ENCODE measurements around the gene DCC. TPM values are rescaled to one million over a fixed set of nuclear protein-coding genes. Genes with fewer than 3 reads are reported as not detected.

The DCC gene
- total and polyA plus RNA-seq, 9 of the 15 experiments (the other 6 are each of a cell fraction or from before 2014, with no cell fraction given): not detected

- no peaks in the 10 kb centered on the region for H3K27me3 ChIP-seq (ENCODE audit: control insufficient read depth in 2 of 2, insufficient read depth in 2 of 2, low read length in 2 of 2)
- DNase-seq (ENCODE audit: extremely low read depth in 1 of 4, low spot score in 3 of 4) (no peak), ATAC-seq (no peak), FAIRE-seq (no peak)
- no peak overlapping the region for H2AFZ ChIP-seq (ENCODE audit: low read depth, low read length)
- no peak overlapping the region for H3K27ac ChIP-seq (ENCODE audit: extremely low read depth, low read depth, low read length)
- no CpG with 5 or more reads among the region's 1 CpG for WGBS (ENCODE audit: insufficient coverage, low coverage, missing lambda C conversion rate)
- no peak overlapping the region for H3K4me3 ChIP-seq
- H3K9ac ChIP-seq (ENCODE audit: insufficient read depth in 1 of 2, low read depth in 2 of 2, low read length in 2 of 2): no peak overlapping the region
- no TSS peak for BruUV-seq (replicated peaks)
- in situ Hi-C loops (cut with MboI) (no loop called here), intact Hi-C loops (cut with micrococcal nuclease) (no loop called here)
- ChIA-PET CTCF (ENCODE audit: low intra/inter-chr PET ratio) (interaction anchor here (0.6 kb wide), 1 partner anchor 469 kb away, joined by 3 read pairs; no protein-coding TSS in a partner anchor), POLR2A (no interaction called here)
- no peaks in the 10 kb centered on the region for H3K9me3 ChIP-seq (replicated peaks; ENCODE audit: control insufficient read depth, insufficient read depth, low read depth, low read length)
- no peaks in the 10 kb centered on the region for H3K4me1 ChIP-seq (replicated peaks in 1 of 2; ENCODE audit: control insufficient read depth in 2 of 2, insufficient read depth in 2 of 2, low read length in 2 of 2)
- no peaks in the 10 kb centered on the region for H4K20me1 ChIP-seq (replicated peaks; ENCODE audit: control insufficient read depth, insufficient read depth, low read length)
- H3K36me3 ChIP-seq (ENCODE audit: control insufficient read depth, insufficient read depth, low read length): no peaks in the 10 kb centered on the region
- no peak overlapping the region for H3K4me2 ChIP-seq (ENCODE audit: insufficient read depth, low read length)
- H3K79me2 ChIP-seq (ENCODE audit: control insufficient read depth, insufficient read depth, low read length): no peaks in the 10 kb centered on the region
- TF ChIP-seq RBFOX2 (IDR thresholded peaks at IDR 0.05; ENCODE audit: low read depth, low read length): no peak
- H3K9me1 ChIP-seq (ENCODE audit: control insufficient read depth, insufficient read depth, low read length): no peaks in the 10 kb centered on the region
Observed at GRCh38 chr18:52468496-52468895, 128.5 kb downstream of the DCC start.

GRCh38 chr18:52475325-52475724 is 135.3 kb downstream of the DCC start:
- POLR2A ChIA-PET: no interaction called here
- no peak overlapping the region for H3K4me2 ChIP-seq (ENCODE audit: insufficient read depth, low read length)
- WGBS (ENCODE audit: insufficient coverage, low coverage, missing lambda C conversion rate): 0% methylated on average over 2 of the region's 3 CpGs
- no peak overlapping the region for H3K4me3 ChIP-seq
- H3K27me3 ChIP-seq (ENCODE audit: control insufficient read depth in 2 of 2, insufficient read depth in 2 of 2, low read length in 2 of 2): no peaks in the 10 kb centered on the region
- ATAC-seq (no peak), DNase-seq (ENCODE audit: extremely low read depth in 1 of 4, low spot score in 3 of 4) (no peak), FAIRE-seq (no peak)
- H4K20me1 ChIP-seq (replicated peaks; ENCODE audit: control insufficient read depth, insufficient read depth, low read length): no peaks in the 10 kb centered on the region
- in situ Hi-C loops (cut with MboI) (no loop called here), intact Hi-C loops (cut with micrococcal nuclease) (no loop called here)
- H3K9me3 ChIP-seq (replicated peaks; ENCODE audit: control insufficient read depth, insufficient read depth, low read depth, low read length): no peaks in the 10 kb centered on the region
- CTCF ChIA-PET (ENCODE audit: low intra/inter-chr PET ratio): no interaction called here
- BruUV-seq (replicated peaks): no TSS peak
- H3K36me3 ChIP-seq (ENCODE audit: control insufficient read depth, insufficient read depth, low read length): no peaks in the 10 kb centered on the region
- H3K9me1 ChIP-seq (ENCODE audit: control insufficient read depth, insufficient read depth, low read length): no peaks in the 10 kb centered on the region
- H3K79me2 ChIP-seq (ENCODE audit: control insufficient read depth, insufficient read depth, low read length): no peaks in the 10 kb centered on the region
- H3K9ac ChIP-seq (ENCODE audit: insufficient read depth in 1 of 2, low read depth in 2 of 2, low read length in 2 of 2): no peak overlapping the region
- TF ChIP-seq ZZZ3 (IDR thresholded peaks at IDR 0.05): no peak
- no peak for TF ChIP-seq ZNF311 (CRISPR knock-in tag; IDR thresholded peaks at IDR 0.05)
- no peak for TF ChIP-seq TAL1 (IDR thresholded peaks at IDR 0.05)
- TF ChIP-seq BDP1 (IDR thresholded peaks at IDR 0.05; ENCODE audit: insufficient read depth, insufficient read length): no peak
- no peak for TF ChIP-seq MAZ (CRISPR knock-in tag; conservative IDR thresholded peaks at IDR 0.05 in 1 of 2, IDR thresholded peaks at IDR 0.05 in 1 of 2)
- no peak for TF ChIP-seq XRCC5 (IDR thresholded peaks at IDR 0.05; ENCODE audit: low read depth, low read length)
- TF ChIP-seq EP400 (IDR thresholded peaks at IDR 0.05): no peak
- TF ChIP-seq RFX1 (IDR thresholded peaks at IDR 0.05): no peak
- no peak for TF ChIP-seq KAT7 (CRISPR knock-in tag; IDR thresholded peaks at IDR 0.05; ENCODE audit: borderline replicate concordance)
- no peak for TF ChIP-seq NCOA4 (IDR thresholded peaks at IDR 0.05; ENCODE audit: partially characterized antibody)
- no peak for TF ChIP-seq ATF7 (IDR thresholded peaks at IDR 0.05)
- no peak for TF ChIP-seq DACH1 (IDR thresholded peaks at IDR 0.05; ENCODE audit: partially characterized antibody)
- no peak for TF ChIP-seq NR2F6 (CRISPR knock-in tag; IDR thresholded peaks at IDR 0.05)
- TF ChIP-seq RNF219 (CRISPR knock-in tag; IDR thresholded peaks at IDR 0.05): no peak
- no peak overlapping the region for H2AFZ ChIP-seq (ENCODE audit: low read depth, low read length)
- H3K27ac ChIP-seq (ENCODE audit: extremely low read depth, low read depth, low read length): no peak overlapping the region
- H3K4me1 ChIP-seq (replicated peaks in 1 of 2; ENCODE audit: control insufficient read depth in 2 of 2, insufficient read depth in 2 of 2, low read length in 2 of 2): no peaks in the 10 kb centered on the region

All from K562 (cell line).